ENCODE data around the gene AKAP5.

The AKAP5 gene

GRCh38 chr14:64459405-64460136 lies 5.7 kb upstream of the AKAP5 start:
- no peak for DNase-seq (ENCODE audit: low read depth)

- no peak for DNase-seq (ENCODE audit: low read depth)
Measured at GRCh38 chr14:64461221-64461620, 4.1 kb upstream of the AKAP5 start.

- DNase-seq (ENCODE audit: low read depth): no peak
Measured at GRCh38 chr14:64463195-64463594, 2.1 kb upstream of the AKAP5 start.

GRCh38 chr14:64463873-64464272 lies 1.4 kb upstream of the AKAP5 start:
- no peak for DNase-seq (ENCODE audit: low read depth)

- DNase-seq (ENCODE audit: low read depth): no peak
Measured at GRCh38 chr14:64464651-64465050, 648 bp upstream of the AKAP5 start.

GRCh38 chr14:64465831-64466554 lies 694 bp downstream of the AKAP5 start:
- DNase-seq (ENCODE audit: low read depth): no peak

- no peak for DNase-seq (ENCODE audit: low read depth)
Measured at GRCh38 chr14:64467101-64467500, 1.8 kb downstream of the AKAP5 start.

- no peak for DNase-seq (ENCODE audit: low read depth)
Measured at GRCh38 chr14:64467566-64467965, 2.3 kb downstream of the AKAP5 start.

GRCh38 chr14:64468451-64468850 lies 3.2 kb downstream of the AKAP5 start:
- DNase-seq (ENCODE audit: low read depth): no peak

- DNase-seq (ENCODE audit: low read depth): no peak
Measured at GRCh38 chr14:64474041-64474440, 8.7 kb downstream of the AKAP5 start.

- DNase-seq (ENCODE audit: low read depth): no peak
Measured at GRCh38 chr14:64474698-64475097, 9.4 kb downstream of the AKAP5 start.

- no peak for DNase-seq (ENCODE audit: low read depth)
Measured at GRCh38 chr14:64475585-64476273, 10.4 kb downstream of the AKAP5 start.

GRCh38 chr14:64476438-64476837 lies 11.1 kb downstream of the AKAP5 start:
- no peak for DNase-seq (ENCODE audit: low read depth)

- DNase-seq (ENCODE audit: low read depth): no peak
Measured at GRCh38 chr14:64478634-64479250, 13.4 kb downstream of the AKAP5 start.

GRCh38 chr14:64488590-64489099 lies 23.3 kb downstream of the AKAP5 start:
- no peak for DNase-seq (ENCODE audit: low read depth)

- no peak for DNase-seq (ENCODE audit: low read depth)
Measured at GRCh38 chr14:64491637-64492036, 26.3 kb downstream of the AKAP5 start.

GRCh38 chr14:64493455-64493854 lies 28.2 kb downstream of the AKAP5 start:
- no peak for DNase-seq (ENCODE audit: low read depth)

- DNase-seq (ENCODE audit: low read depth): no peak
Measured at GRCh38 chr14:64495252-64495651, 30.0 kb downstream of the AKAP5 start.

- DNase-seq (ENCODE audit: low read depth): no peak
Measured at GRCh38 chr14:64496764-64497163, 31.5 kb downstream of the AKAP5 start.

- no peak for DNase-seq (ENCODE audit: low read depth)
Measured at GRCh38 chr14:64500088-64500487, 34.8 kb downstream of the AKAP5 start.

- no peak for DNase-seq (ENCODE audit: low read depth)
Measured at GRCh38 chr14:64501411-64502171, 36.3 kb downstream of the AKAP5 start.

GRCh38 chr14:64502456-64502855 lies 37.2 kb downstream of the AKAP5 start:
- DNase-seq (ENCODE audit: low read depth): no peak

Measured in stimulated activated CD4-positive, alpha-beta T cell treated with anti-CD3 and anti-CD28 coated beads, Interleukin-2, amount 100 ng/mL, for 4 hours (primary cell).